ENCODE data around the gene C19orf25.

C19orf25 gene

GRCh38 chr19:1460033-1460995 is 18.7 kb downstream of the C19orf25 start:
- no peak for DNase-seq

- DNase-seq: no peak
These were observed 19.5 kb downstream of the C19orf25 start for GRCh38 chr19:1459479-1459878.

GRCh38 chr19:1457892-1458291 is 21.1 kb downstream of the C19orf25 start:
- no peak for DNase-seq

GRCh38 chr19:1457031-1457739 is 21.8 kb downstream of the C19orf25 start:
- DNase-seq: no peak

GRCh38 chr19:1456121-1456900 is 22.7 kb downstream of the C19orf25 start:
- no peak for DNase-seq

GRCh38 chr19:1455336-1456120 is 23.5 kb downstream of the C19orf25 start:
- DNase-seq: peak; percentile 64

- DNase-seq: no peak
These were observed 24.0 kb downstream of the C19orf25 start for GRCh38 chr19:1455002-1455335.

- DNase-seq: no peak
These were observed 25.3 kb downstream of the C19orf25 start for GRCh38 chr19:1453525-1454364.

- DNase-seq: no peak
These were observed 26.1 kb downstream of the C19orf25 start for GRCh38 chr19:1452802-1453524.

GRCh38 chr19:1451916-1452801 is 26.9 kb downstream of the C19orf25 start:
- no peak for DNase-seq

- DNase-seq: no peak
These were observed 28.0 kb downstream of the C19orf25 start for GRCh38 chr19:1450735-1451731.

GRCh38 chr19:1449467-1450442 is 29.3 kb downstream of the C19orf25 start, which contains the start of gene APC2:
Gene APC2, plus strand, starts transcription at chr19:1450121. Its CDS starts 2,881 bp downstream, at chr19:1453002.
- DNase-seq: no peak

- DNase-seq: no peak
These were observed 31.1 kb downstream of the C19orf25 start for GRCh38 chr19:1447944-1448343.

GRCh38 chr19:1447504-1447903 is 31.5 kb downstream of the C19orf25 start:
- DNase-seq: no peak

- no peak for DNase-seq
These were observed 32.1 kb downstream of the C19orf25 start for GRCh38 chr19:1446713-1447481.
